ENCODE measurements around the gene GSG1L. TPM values are rescaled to one million over a fixed set of nuclear protein-coding genes. Genes with fewer than 3 reads are reported as not detected.

Gene GSG1L
- total RNA-seq, 1 donor from 2014 or later: not detected

DNA sequence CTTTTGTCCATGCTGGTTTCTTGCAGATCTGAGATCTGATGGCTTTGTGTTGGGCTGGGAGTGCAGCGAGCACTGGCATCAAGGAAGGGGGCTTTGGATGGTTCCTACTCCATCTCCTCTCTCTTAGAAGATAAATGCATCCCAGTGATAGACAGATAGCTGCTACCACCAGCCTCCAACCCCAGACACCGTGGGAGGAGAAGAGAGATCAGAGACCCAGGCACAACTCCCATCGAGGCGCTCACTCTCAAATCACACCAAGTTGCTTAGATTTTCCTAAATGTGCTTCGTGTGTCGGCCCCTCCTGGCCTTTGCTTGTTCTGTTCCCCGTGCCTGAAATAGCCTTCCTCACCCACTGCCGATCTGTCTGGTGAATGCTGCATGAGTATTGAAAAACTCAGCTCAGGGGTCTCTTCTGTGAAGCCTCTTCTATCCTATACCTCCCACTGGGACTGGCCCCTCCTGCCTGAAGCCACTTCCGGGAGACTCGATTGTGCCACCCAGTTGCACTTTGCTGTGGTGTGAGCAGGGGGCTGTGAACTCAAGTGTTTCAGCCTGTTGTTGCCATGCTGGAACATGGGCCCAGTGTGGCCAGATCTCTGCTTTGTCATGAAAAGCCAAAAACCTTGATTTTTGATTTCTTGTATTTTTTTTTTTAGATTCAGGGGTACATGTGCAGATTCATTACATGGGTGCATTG lies 242.7 kb downstream of the GSG1L start:
- intact Hi-C loops (cut with DNase I): no loop called here
- H3K9me3 ChIP-seq: no peaks in the 10 kb centered on the region
- no peak overlapping the region for H3K27ac ChIP-seq
- no peaks in the 10 kb centered on the region for H3K27me3 ChIP-seq
- no peak for DNase-seq (ENCODE audit: low spot score in 2 of 2)
- no peaks in the 10 kb centered on the region for H3K4me1 ChIP-seq
- H3K4me3 ChIP-seq: no peak overlapping the region
- H3K36me3 ChIP-seq: peaks cover 0 to 3% of the 10 kb centered on the region in 2 donors
- no peak for TF ChIP-seq CTCF (IDR thresholded peaks at IDR 0.05)

DNA sequence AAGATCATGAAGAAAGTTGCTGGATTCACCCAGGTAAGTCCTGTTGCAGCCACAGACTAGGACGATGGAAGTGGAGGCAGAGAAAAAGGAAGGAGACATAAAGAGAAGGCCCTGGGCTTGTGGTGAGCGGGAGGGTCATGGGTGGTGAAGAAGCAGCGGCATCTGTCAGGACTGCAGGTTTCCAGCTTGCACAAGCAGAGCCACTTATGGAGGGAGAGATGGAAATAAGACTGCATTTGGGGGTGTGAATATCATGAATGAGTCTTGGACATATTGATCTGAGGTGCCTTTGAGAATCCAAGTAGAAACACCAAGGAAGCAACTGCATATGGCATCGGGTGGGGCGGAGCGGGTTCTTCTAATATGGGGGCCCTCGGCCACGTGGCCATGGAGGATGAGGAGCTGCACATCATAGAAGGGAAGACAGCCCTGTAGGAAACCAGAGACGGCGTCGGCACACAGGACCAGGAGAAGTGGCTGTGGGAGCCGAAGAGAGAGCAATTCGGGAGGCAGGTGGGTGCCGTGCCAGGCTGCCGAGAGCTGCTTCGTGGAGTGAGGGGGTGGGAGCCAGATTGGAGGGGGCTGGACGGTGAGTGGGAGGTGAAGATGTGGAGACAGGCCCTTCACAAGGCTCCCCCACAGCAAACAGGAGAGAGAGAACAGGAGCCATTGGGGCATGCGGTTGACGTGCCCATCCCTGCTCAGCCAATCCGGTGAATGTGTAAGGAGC lies 243.5 kb downstream of the GSG1L start:
- DNase-seq (ENCODE audit: low spot score in 2 of 2): no peak
- H3K27me3 ChIP-seq: no peaks in the 10 kb centered on the region
- no peak overlapping the region for H3K4me3 ChIP-seq
- TF ChIP-seq CTCF (IDR thresholded peaks at IDR 0.05): no peak
- H3K36me3 ChIP-seq: peaks cover 0 to 3% of the 10 kb centered on the region in 2 donors
- H3K27ac ChIP-seq: no peak overlapping the region
- intact Hi-C loops (cut with DNase I): no loop called here
- no peaks in the 10 kb centered on the region for H3K4me1 ChIP-seq
- H3K9me3 ChIP-seq: no peaks in the 10 kb centered on the region

DNA sequence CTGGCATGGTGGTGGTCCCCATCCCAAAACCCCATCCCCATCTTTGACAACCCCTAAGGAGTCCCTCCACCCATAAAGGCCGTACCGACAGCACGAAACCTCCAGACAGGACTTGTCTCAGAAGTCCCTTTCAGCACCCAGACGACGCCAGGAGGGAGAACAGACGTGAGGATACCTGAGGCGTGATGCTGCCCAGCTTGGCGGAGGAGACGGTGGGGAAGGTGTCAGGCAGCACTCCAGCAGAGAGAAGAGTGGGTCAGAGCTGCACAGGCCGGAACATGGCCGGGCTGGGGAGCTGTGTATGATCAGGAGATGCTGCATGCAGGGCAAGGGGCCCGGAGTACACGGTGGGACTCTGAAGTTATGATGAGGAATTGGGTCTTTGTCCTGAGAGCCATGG lies 244.2 kb downstream of the GSG1L start:
- no peak for TF ChIP-seq CTCF (IDR thresholded peaks at IDR 0.05)
- DNase-seq (ENCODE audit: low spot score in 2 of 2): no peak

GRCh38 chr16:27818246-27818645 lies 245.3 kb downstream of the GSG1L start:
- Histone ChIP-seq H3K27me3 (no peaks in the 10 kb centered on the region), H3K9me3 (no peaks in the 10 kb centered on the region), H3K27ac (no peak overlapping the region), H3K36me3 (no peaks in the 10 kb centered on the region), H3K4me3 (no peak overlapping the region), H3K4me1 (no peaks in the 10 kb centered on the region)
- no peak for TF ChIP-seq CTCF (IDR thresholded peaks at IDR 0.05)
- intact Hi-C loops (cut with DNase I): no loop called here
- no peak for DNase-seq (ENCODE audit: low spot score in 2 of 2)

More for the DNA sequence above, 244.2 kb downstream of the GSG1L start:
- no peak overlapping the region for H3K27ac ChIP-seq
- H3K4me3 ChIP-seq: no peak overlapping the region
- H3K27me3 ChIP-seq: no peaks in the 10 kb centered on the region
- H3K4me1 ChIP-seq: no peaks in the 10 kb centered on the region
- H3K9me3 ChIP-seq: no peaks in the 10 kb centered on the region
- intact Hi-C loops (cut with DNase I): no loop called here
- no peaks in the 10 kb centered on the region for H3K36me3 ChIP-seq

- no peak for TF ChIP-seq CTCF (IDR thresholded peaks at IDR 0.05)
- intact Hi-C loops (cut with DNase I): no loop called here
- H3K9me3 ChIP-seq: no peaks in the 10 kb centered on the region
These were observed 246.5 kb downstream of the GSG1L start for GRCh38 chr16:27817038-27817437.

More at GRCh38 chr16:27817038-27817437, 246.5 kb downstream of the GSG1L start:
- Histone ChIP-seq H3K27ac (no peak overlapping the region), H3K36me3 (no peaks in the 10 kb centered on the region), H3K4me1 (no peaks in the 10 kb centered on the region), H3K27me3 (no peaks in the 10 kb centered on the region), H3K4me3 (no peak overlapping the region)
- no peak for DNase-seq (ENCODE audit: low spot score in 2 of 2)
